ENCODE measurements around the gene ZBTB7A. TPM values are rescaled to one million over a fixed set of nuclear protein-coding genes. Genes with fewer than 3 reads are reported as not detected.

ZBTB7A gene
- total and polyA plus RNA-seq, 10 of the 15 experiments (the other 5 are each of a cell fraction or from before 2014, with no cell fraction given), result 0.26 to 42.4 (median 4.5) TPM

- SMC1A ChIA-PET (ENCODE audit: uncharacterized antibody, unreplicated experiment), result no interaction called here
- no TSS peak for BruUV-seq (replicated peaks)
- WGBS (ENCODE audit: insufficient coverage, insufficient replicate concordance, low lambda C conversion rate, missing lambda C conversion rate), result 74% methylated on average over 9 of the region's 10 CpGs
- peaks cover 6 to 11% of the 10 kb centered on the region in 2 experiments; a peak in 3 of 4 replicates for H3K36me3 ChIP-seq (ENCODE audit: control insufficient read depth in 2 of 2, insufficient read depth in 2 of 2, low read length in 1 of 2)
- intact Hi-C loops (cut with micrococcal nuclease; ENCODE audit: unreplicated experiment) (no loop called here), in situ Hi-C loops (cut with MboI) (no loop called here)
- H2AFZ ChIP-seq (ENCODE audit: control insufficient read depth, low read depth, low read length), result no peak overlapping the region
- FAIRE-seq (peak; percentile 97), DNase-seq (ENCODE audit: low read depth, low spot score) (no peak), ATAC-seq (no peak)
- peaks cover 4% of the 10 kb centered on the region; the same call in 2 of the 3 replicates for H3K9me3 ChIP-seq (replicated peaks; ENCODE audit: control insufficient read depth, insufficient read depth, low read length)
- no peaks in the 10 kb centered on the region for H4K20me1 ChIP-seq (ENCODE audit: control insufficient read depth, insufficient read depth)
- TF ChIP-seq IRF3 (IDR thresholded peaks at IDR 0.05) (no peak), BCL3 (IDR thresholded peaks at IDR 0.05; ENCODE audit: borderline replicate concordance, insufficient read depth, low read depth, low read length, poor library complexity, severe bottlenecking) (peak; percentile 15), POLR2AphosphoS5 (IDR thresholded peaks at IDR 0.05; ENCODE audit: low read length) (peak; percentile 39; the same call in 1 of the 2 replicates)
- H3K4me3 ChIP-seq, result no peak overlapping the region
- H3K9ac ChIP-seq (ENCODE audit: control insufficient read depth, insufficient read depth, low read length), result no peak overlapping the region
- H3K27ac ChIP-seq (ENCODE audit: control insufficient read depth, insufficient read depth), result no peak overlapping the region
- no peaks in the 10 kb centered on the region for H3K27me3 ChIP-seq (replicated peaks in 1 of 2; ENCODE audit: control insufficient read depth in 2 of 2, insufficient read depth in 2 of 2, low read length in 1 of 2)
- no peak overlapping the region for H3K4me2 ChIP-seq (ENCODE audit: control insufficient read depth, insufficient read depth)
- no peaks in the 10 kb centered on the region for H3K4me1 ChIP-seq (ENCODE audit: control insufficient read depth, insufficient read depth, low read length)
- H3K79me2 ChIP-seq (ENCODE audit: control insufficient read depth, insufficient read depth, low read length), result no peaks in the 10 kb centered on the region
- CTCF ChIA-PET, result no interaction called here
- POLR2A ChIA-PET, result no interaction called here
- RAD21 ChIA-PET (ENCODE audit: unreplicated experiment), result no interaction called here
Measured at GRCh38 chr19:4035582-4035981, 31.1 kb downstream of the ZBTB7A start.

DNA sequence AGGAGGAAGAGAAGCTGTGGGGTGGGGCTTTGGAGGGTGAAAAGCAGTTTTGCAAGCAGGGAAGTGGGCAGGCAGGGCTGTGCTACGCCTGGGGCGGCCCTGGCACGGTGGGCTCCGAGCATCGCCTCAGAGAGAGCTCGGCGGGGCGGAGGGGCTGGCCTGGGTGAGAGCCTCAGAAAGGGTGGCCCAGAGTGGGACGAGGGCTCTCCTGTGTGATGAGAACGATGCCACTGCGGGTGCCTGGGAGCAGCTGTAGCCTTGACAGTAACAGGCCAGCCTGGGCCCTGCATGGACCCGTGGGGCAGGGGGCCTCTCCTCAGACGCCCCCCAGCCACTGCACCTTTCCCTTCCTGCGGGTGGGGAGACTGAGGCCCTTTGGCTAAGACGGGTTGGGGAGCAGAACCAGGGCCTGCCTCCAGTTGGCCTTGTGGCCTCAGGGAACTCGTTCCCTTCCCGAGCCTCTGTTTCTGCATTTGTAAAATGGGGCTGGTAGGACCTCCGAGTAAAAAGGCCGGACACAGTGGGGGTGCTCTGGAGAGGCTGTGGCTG, 31.6 kb downstream of the ZBTB7A start:
- no peaks in the 10 kb centered on the region for H3K79me2 ChIP-seq (ENCODE audit: control insufficient read depth, insufficient read depth, low read length)
- in situ Hi-C loops (cut with MboI) (no loop called here), intact Hi-C loops (cut with micrococcal nuclease; ENCODE audit: unreplicated experiment) (no loop called here)
- H3K9ac ChIP-seq (ENCODE audit: control insufficient read depth, insufficient read depth, low read length), result no peak overlapping the region
- FAIRE-seq (no peak), DNase-seq (ENCODE audit: low read depth, low spot score) (no peak), ATAC-seq (no peak)
- H3K36me3 ChIP-seq (ENCODE audit: control insufficient read depth in 2 of 2, insufficient read depth in 2 of 2, low read length in 1 of 2), result peaks cover 6 to 12% of the 10 kb centered on the region in 2 experiments; a peak in 3 of 4 replicates
- H4K20me1 ChIP-seq (ENCODE audit: control insufficient read depth, insufficient read depth), result no peaks in the 10 kb centered on the region
- SMC1A ChIA-PET (ENCODE audit: uncharacterized antibody, unreplicated experiment), result no interaction called here
- peaks cover 4% of the 10 kb centered on the region; the same call in 2 of the 3 replicates for H3K9me3 ChIP-seq (replicated peaks; ENCODE audit: control insufficient read depth, insufficient read depth, low read length)
- H3K4me3 ChIP-seq, result no peak overlapping the region
- CTCF ChIA-PET, result no interaction called here
- H2AFZ ChIP-seq (ENCODE audit: control insufficient read depth, low read depth, low read length), result no peak overlapping the region
- no peak overlapping the region for H3K27ac ChIP-seq (ENCODE audit: control insufficient read depth, insufficient read depth)
- no TSS peak for BruUV-seq (replicated peaks)
- RAD21 ChIA-PET (ENCODE audit: unreplicated experiment), result no interaction called here
- no peaks in the 10 kb centered on the region for H3K27me3 ChIP-seq (replicated peaks in 1 of 2; ENCODE audit: control insufficient read depth in 2 of 2, insufficient read depth in 2 of 2, low read length in 1 of 2)
- H3K4me1 ChIP-seq (ENCODE audit: control insufficient read depth, insufficient read depth, low read length), result no peaks in the 10 kb centered on the region
- POLR2A ChIA-PET, result no interaction called here
- over 99% methylated on average over 17 of the region's 19 CpGs for WGBS (ENCODE audit: insufficient coverage, insufficient replicate concordance, low lambda C conversion rate, missing lambda C conversion rate)
- H3K4me2 ChIP-seq (ENCODE audit: control insufficient read depth, insufficient read depth), result no peak overlapping the region
- TF ChIP-seq, protein P1, sequence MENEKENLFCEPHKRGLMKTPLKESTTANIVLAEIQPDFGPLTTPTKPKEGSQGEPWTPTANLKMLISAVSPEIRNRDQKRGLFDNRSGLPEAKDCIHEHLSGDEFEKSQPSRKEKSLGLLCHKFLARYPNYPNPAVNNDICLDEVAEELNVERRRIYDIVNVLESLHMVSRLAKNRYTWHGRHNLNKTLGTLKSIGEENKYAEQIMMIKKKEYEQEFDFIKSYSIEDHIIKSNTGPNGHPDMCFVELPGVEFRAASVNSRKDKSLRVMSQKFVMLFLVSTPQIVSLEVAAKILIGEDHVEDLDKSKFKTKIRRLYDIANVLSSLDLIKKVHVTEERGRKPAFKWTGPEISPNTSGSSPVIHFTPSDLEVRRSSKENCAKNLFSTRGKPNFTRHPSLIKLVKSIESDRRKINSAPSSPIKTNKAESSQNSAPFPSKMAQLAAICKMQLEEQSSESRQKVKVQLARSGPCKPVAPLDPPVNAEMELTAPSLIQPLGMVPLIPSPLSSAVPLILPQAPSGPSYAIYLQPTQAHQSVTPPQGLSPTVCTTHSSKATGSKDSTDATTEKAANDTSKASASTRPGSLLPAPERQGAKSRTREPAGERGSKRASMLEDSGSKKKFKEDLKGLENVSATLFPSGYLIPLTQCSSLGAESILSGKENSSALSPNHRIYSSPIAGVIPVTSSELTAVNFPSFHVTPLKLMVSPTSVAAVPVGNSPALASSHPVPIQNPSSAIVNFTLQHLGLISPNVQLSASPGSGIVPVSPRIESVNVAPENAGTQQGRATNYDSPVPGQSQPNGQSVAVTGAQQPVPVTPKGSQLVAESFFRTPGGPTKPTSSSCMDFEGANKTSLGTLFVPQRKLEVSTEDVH (IDR thresholded peaks at IDR 0.05; ENCODE audit: low read depth, partially characterized antibody), result no peak
- TF ChIP-seq, protein P2, sequence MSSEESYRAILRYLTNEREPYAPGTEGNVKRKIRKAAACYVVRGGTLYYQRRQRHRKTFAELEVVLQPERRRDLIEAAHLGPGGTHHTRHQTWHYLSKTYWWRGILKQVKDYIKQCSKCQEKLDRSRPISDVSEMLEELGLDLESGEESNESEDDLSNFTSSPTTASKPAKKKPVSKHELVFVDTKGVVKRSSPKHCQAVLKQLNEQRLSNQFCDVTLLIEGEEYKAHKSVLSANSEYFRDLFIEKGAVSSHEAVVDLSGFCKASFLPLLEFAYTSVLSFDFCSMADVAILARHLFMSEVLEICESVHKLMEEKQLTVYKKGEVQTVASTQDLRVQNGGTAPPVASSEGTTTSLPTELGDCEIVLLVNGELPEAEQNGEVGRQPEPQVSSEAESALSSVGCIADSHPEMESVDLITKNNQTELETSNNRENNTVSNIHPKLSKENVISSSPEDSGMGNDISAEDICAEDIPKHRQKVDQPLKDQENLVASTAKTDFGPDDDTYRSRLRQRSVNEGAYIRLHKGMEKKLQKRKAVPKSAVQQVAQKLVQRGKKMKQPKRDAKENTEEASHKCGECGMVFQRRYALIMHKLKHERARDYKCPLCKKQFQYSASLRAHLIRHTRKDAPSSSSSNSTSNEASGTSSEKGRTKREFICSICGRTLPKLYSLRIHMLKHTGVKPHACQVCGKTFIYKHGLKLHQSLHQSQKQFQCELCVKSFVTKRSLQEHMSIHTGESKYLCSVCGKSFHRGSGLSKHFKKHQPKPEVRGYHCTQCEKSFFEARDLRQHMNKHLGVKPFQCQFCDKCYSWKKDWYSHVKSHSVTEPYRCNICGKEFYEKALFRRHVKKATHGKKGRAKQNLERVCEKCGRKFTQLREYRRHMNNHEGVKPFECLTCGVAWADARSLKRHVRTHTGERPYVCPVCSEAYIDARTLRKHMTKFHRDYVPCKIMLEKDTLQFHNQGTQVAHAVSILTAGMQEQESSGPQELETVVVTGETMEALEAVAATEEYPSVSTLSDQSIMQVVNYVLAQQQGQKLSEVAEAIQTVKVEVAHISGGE (CRISPR knock-in tag; IDR thresholded peaks at IDR 0.05), result no peak
- TF ChIP-seq ZZZ3 (IDR thresholded peaks at IDR 0.05; ENCODE audit: control insufficient read depth, insufficient read length, low read depth), result no peak
- no peak for TF ChIP-seq CREM (IDR thresholded peaks at IDR 0.05; ENCODE audit: low read depth)

All from GM12878 (cell line).